OCI-LY7 (cell line): ENCODE results near the gene WNT2B. TPM values are rescaled to one million over a fixed set of nuclear protein-coding genes. Genes with fewer than 3 reads are reported as not detected.

Experiments
- BruUV-seq: library from RNA; stranded (reverse); fragments of 400-500 nt; replicated peaks from 2 replicates; lab custom pipeline; 2021; lab: Mats Ljungman, UMichigan
- CTCF ChIA-PET: fragments of 300-600 bp; sonication (Branson Sonifier 250); formaldehyde crosslinking; loops from one replicate; lab custom pipeline; 2022; ENCODE audit warnings: antibody characterized with exemption; ENCODE audit not compliant: unreplicated experiment; lab: Charles Lee
- POLR2A ChIA-PET: fragments of 300-600 bp; sonication (Branson Sonifier 250); formaldehyde crosslinking; loops from one replicate; lab custom pipeline; 2022; ENCODE audit warnings: antibody characterized with exemption; lab: Charles Lee
- DNase-seq: peaks from one replicate; pipeline ENCODE4 v3.0.0-alpha.2; 2015; ENCODE audit warnings: low spot score
- H2AFZ ChIP-seq: fragments of 200-600 bp; sonication (generic), shearing (Covaris generic); 2 replicates; pipeline ENCODE4 v1.6.1; 2014; ENCODE audit warnings: mild to moderate bottlenecking, antibody characterized with exemption, low read length, moderate library complexity
- H3K27ac ChIP-seq: fragments of 200-600 bp; sonication (generic); 2 replicates; pipeline ENCODE4 v1.5.1; 2014; ENCODE audit warnings: mixed run types, low read depth, mild to moderate bottlenecking, moderate library complexity, low read length, inconsistent platforms; ENCODE audit not compliant: poor library complexity, severe bottlenecking
- H3K36me3 ChIP-seq: fragments of 200-600 bp; sonication (generic); 2 replicates; pipeline ENCODE4 v1.6.1; 2014; ENCODE audit warnings: mild to moderate bottlenecking, antibody characterized with exemption, low read length, moderate library complexity, mixed read lengths; ENCODE audit not compliant: insufficient read depth
- H3K4me1 ChIP-seq: fragments of 200-600 bp; sonication (generic); 2 replicates; pipeline ENCODE4 v1.5.1; 2014; ENCODE audit warnings: mild to moderate bottlenecking, low read length; ENCODE audit not compliant: insufficient read depth, poor library complexity, severe bottlenecking
- H3K4me2 ChIP-seq: fragments of 200-600 bp; sonication (generic); 2 replicates; pipeline ENCODE4 v1.6.1; 2014; ENCODE audit warnings: mild to moderate bottlenecking, low read length
- H3K4me3 ChIP-seq: fragments of 200-600 bp; sonication (generic); 2 replicates; pipeline ENCODE4 v1.5.1; 2014; ENCODE audit warnings: mild to moderate bottlenecking, low read depth, low read length; ENCODE audit not compliant: poor library complexity, severe bottlenecking
- H3K79me2 ChIP-seq: fragments of 200-600 bp; sonication (generic); 2 replicates; pipeline ENCODE4 v1.6.1; 2016; ENCODE audit warnings: low read depth, mild to moderate bottlenecking, low read length, moderate library complexity, mixed read lengths; ENCODE audit not compliant: insufficient read depth
- H3K9me2 ChIP-seq: fragments of 200-600 bp; sonication (generic); 2 replicates; pipeline ENCODE4 v1.6.1; 2016; ENCODE audit warnings: mild to moderate bottlenecking, low read length, mixed read lengths; ENCODE audit not compliant: insufficient read depth
- H3K9me3 ChIP-seq: fragments of 200-600 bp; sonication (generic); 2 replicates; pipeline ENCODE4 v1.6.1; 2014; ENCODE audit warnings: mild to moderate bottlenecking, mixed run types, low read length, mixed read lengths
- H4K20me1 ChIP-seq: fragments of 200-600 bp; sonication (generic); 2 replicates; pipeline ENCODE4 v1.6.1; 2014; ENCODE audit warnings: mild to moderate bottlenecking, antibody characterized with exemption, low read length, moderate library complexity, mixed read lengths; ENCODE audit not compliant: insufficient read depth
- EZH2phosphoT487 ChIP-seq: fragments of 200-600 bp; sonication (generic); IDR thresholded peaks from 2 replicates; pipeline ENCODE4 v1.6.1; 2018; ENCODE audit warnings: low read depth, borderline replicate concordance, mild to moderate bottlenecking, mixed run types, antibody characterized with exemption, low read length, moderate library complexity, mixed read lengths
- intact Hi-C: fragments of 100-400 bp; cut with micrococcal nuclease; formaldehyde crosslinking; loops from one replicate; pipeline ENCODE4 v1.10.0; 2022; ENCODE audit not compliant: unreplicated experiment
- total RNA-seq, 2 experiments: library from RNA; depleted of rRNA in 1 of 2; stranded (reverse); fragments of >200 nt in 1 of 2; shearing (Covaris generic) in 1 of 2; gene quantifications; 2 replicates each; pipeline ENCODE4 v1.2.3, GENCODE V29; 2014 to 2022
- TF ChIP-seq, protein P1 (sequence below): fragments of 200-600 bp; sonication (generic); conservative IDR thresholded peaks from 2 replicates; pipeline ENCODE4 v1.5.1; 2014; ENCODE audit warnings: mild to moderate bottlenecking, antibody characterized with exemption, low read length, moderate library complexity, mixed read lengths

Gene WNT2B
- total RNA-seq, 2 experiments from 2014 or later = 0.32 to 0.91 TPM

DNA sequence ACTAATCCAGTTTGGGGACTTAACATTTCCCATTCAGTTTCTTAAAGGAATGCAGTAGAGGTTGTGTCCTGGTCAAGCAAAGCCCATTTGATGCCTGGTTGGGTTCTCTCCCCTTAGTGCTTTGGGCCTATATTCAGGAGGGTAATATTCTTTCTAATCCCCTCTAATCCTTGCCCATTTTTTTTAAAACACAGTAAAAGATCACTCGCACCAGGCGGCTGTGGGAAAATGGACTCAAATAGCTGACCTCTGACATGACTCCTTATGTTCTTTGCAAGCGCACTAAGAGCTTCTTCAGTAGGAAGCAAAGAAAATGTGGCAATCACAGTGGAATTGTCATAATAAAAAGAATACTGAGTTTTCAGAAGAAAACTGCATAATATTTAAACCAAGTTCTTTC lies 49.9 kb downstream of the WNT2B start:
- Histone ChIP-seq H3K9me2 (no peaks in the 10 kb centered on the region), H3K36me3 (no peaks in the 10 kb centered on the region), H3K27ac (no peak overlapping the region), H3K4me3 (no peak overlapping the region), H3K4me1 (no peaks in the 10 kb centered on the region), H4K20me1 (no peaks in the 10 kb centered on the region), H3K9me3 (no peaks in the 10 kb centered on the region), H3K4me2 (no peak overlapping the region), H2AFZ (no peak overlapping the region), H3K79me2 (no peaks in the 10 kb centered on the region)
- no TSS peak for BruUV-seq
- ChIA-PET CTCF (no interaction called here), POLR2A (no interaction called here)
- intact Hi-C loops = no loop called here
- no peak for DNase-seq
- no peak for TF ChIP-seq EZH2phosphoT487
- TF ChIP-seq, protein P1, sequence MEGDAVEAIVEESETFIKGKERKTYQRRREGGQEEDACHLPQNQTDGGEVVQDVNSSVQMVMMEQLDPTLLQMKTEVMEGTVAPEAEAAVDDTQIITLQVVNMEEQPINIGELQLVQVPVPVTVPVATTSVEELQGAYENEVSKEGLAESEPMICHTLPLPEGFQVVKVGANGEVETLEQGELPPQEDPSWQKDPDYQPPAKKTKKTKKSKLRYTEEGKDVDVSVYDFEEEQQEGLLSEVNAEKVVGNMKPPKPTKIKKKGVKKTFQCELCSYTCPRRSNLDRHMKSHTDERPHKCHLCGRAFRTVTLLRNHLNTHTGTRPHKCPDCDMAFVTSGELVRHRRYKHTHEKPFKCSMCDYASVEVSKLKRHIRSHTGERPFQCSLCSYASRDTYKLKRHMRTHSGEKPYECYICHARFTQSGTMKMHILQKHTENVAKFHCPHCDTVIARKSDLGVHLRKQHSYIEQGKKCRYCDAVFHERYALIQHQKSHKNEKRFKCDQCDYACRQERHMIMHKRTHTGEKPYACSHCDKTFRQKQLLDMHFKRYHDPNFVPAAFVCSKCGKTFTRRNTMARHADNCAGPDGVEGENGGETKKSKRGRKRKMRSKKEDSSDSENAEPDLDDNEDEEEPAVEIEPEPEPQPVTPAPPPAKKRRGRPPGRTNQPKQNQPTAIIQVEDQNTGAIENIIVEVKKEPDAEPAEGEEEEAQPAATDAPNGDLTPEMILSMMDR = no peak

DNA sequence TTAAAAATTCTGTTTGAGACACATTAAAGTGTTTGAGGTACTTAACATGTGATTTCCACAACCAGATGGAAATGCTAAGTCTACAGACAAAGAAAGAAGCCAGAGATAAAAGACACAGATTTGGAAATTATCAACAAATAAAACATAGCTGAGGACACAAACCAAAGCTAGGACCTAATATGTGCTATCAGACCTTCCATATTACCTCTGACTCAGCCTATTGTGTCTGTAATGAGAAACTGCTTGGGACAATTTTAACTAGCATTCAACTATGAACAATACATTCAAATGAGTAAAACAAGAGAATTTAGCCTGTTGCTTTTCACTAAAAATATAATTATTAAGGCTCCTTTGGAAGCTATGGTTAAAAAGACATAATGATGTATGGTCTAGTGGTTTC lies 54.6 kb downstream of the WNT2B start:
- ChIA-PET CTCF (no interaction called here), POLR2A (interaction anchor here (0.5 to 0.6 kb wide), 2 partner anchors 12 to 34 kb away, joined by 3 to 6 read pairs; no protein-coding TSS in a partner anchor)
- no peaks in the 10 kb centered on the region for H4K20me1 ChIP-seq
- no peak for DNase-seq
- H2AFZ ChIP-seq = no peak overlapping the region
- no peaks in the 10 kb centered on the region for H3K9me2 ChIP-seq
- no TSS peak for BruUV-seq
- H3K4me2 ChIP-seq = no peak overlapping the region
- no peaks in the 10 kb centered on the region for H3K79me2 ChIP-seq
- no peak overlapping the region for H3K4me3 ChIP-seq
- TF ChIP-seq EZH2phosphoT487 = no peak
- TF ChIP-seq, protein P1 = no peak
- no peaks in the 10 kb centered on the region for H3K4me1 ChIP-seq
- no peak overlapping the region for H3K27ac ChIP-seq
- H3K9me3 ChIP-seq = no peaks in the 10 kb centered on the region
- intact Hi-C loops = no loop called here
- H3K36me3 ChIP-seq = no peaks in the 10 kb centered on the region

DNA sequence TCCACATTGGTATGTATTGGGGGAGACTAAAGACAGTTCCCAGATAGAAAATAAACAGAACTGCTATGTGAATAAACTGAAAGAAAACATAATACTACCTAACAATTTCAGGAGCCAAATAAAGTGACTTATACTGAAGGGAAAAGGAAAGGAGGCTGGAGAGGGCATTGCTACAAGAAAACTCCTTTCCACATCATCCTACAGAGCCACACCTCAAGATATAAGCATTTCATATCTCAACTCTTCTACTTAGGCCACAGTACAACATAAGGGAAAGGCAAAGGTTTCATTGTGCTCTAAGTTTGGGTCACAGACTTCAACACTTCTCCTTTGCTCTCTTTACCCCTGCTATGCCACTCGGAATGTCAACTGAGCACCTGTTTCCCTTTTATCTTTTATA lies 55.3 kb downstream of the WNT2B start:
- H3K79me2 ChIP-seq = no peaks in the 10 kb centered on the region
- no peaks in the 10 kb centered on the region for H3K4me1 ChIP-seq
- no peak for DNase-seq
- ChIA-PET CTCF (no interaction called here), POLR2A (no interaction called here)
- no TSS peak for BruUV-seq
- no peak overlapping the region for H3K4me2 ChIP-seq
- no peaks in the 10 kb centered on the region for H4K20me1 ChIP-seq
- no peak overlapping the region for H2AFZ ChIP-seq
- intact Hi-C loops = no loop called here
- no peak for TF ChIP-seq EZH2phosphoT487
- TF ChIP-seq, protein P1 = no peak
- H3K9me2 ChIP-seq = no peaks in the 10 kb centered on the region
- H3K36me3 ChIP-seq = no peaks in the 10 kb centered on the region
- H3K9me3 ChIP-seq = no peaks in the 10 kb centered on the region
- no peak overlapping the region for H3K27ac ChIP-seq
- no peak overlapping the region for H3K4me3 ChIP-seq
